WTC11 (cell line): Measurements from ENCODE around the gene SREBF1. TPM values are rescaled to one million over a fixed set of nuclear protein-coding genes. Genes with fewer than 3 reads are reported as not detected.

Experiments
- ATAC-seq: fragments of 200-7000 bp; cut with Tn5 transposase; 2 replicates; pipeline ENCODE4 v1.10.0; 2021; ENCODE audit warnings: mild to moderate bottlenecking, moderate library complexity
- CTCF ChIA-PET: fragments of 300-600 bp; sonication (Branson Sonifier 250); formaldehyde crosslinking; loops from one replicate; lab custom pipeline; 2021; ENCODE audit warnings: antibody characterized with exemption; lab: Charles Lee
- POLR2A ChIA-PET: fragments of 350-600 bp; sonication (Branson Sonifier 250); formaldehyde crosslinking; loops from one replicate; lab custom pipeline; 2021; ENCODE audit warnings: antibody characterized with exemption; lab: Charles Lee
- DNase-seq: peaks from one replicate; pipeline ENCODE4 v3.0.0; 2021; ENCODE audit warnings: low spot score
- H3K27ac Mint-ChIP-seq: 2 replicates; pipeline ENCODE4 v1.8.0; 2021; ENCODE audit warnings: mixed read lengths
- H3K27me3 Mint-ChIP-seq: 2 replicates; pipeline ENCODE4 v1.8.0; 2021; ENCODE audit warnings: low read depth, mild to moderate bottlenecking, moderate library complexity, mixed read lengths
- H3K36me3 Mint-ChIP-seq: 2 replicates; pipeline ENCODE4 v1.8.0; 2021; ENCODE audit warnings: mixed read lengths
- H3K4me1 Mint-ChIP-seq: 2 replicates; pipeline ENCODE4 v1.8.0; 2022; ENCODE audit warnings: mixed read lengths
- H3K4me3 Mint-ChIP-seq: 2 replicates; pipeline ENCODE4 v1.8.0; 2021; ENCODE audit warnings: mild to moderate bottlenecking, moderate library complexity, mixed read lengths
- H3K9me3 Mint-ChIP-seq: 2 replicates; pipeline ENCODE4 v1.8.0; 2021; ENCODE audit warnings: mixed read lengths
- ETV6 ChIP-seq: sonication (generic); formaldehyde crosslinking; IDR thresholded peaks from 2 replicates; pipeline ENCODE4 v1.8.1; 2022; ENCODE audit warnings: mild to moderate bottlenecking, missing genetic modification reagents
- GABPB1 ChIP-seq: sonication (generic); formaldehyde crosslinking; IDR thresholded peaks from 2 replicates; pipeline ENCODE4 v1.8.1; 2023; ENCODE audit warnings: mild to moderate bottlenecking, missing genetic modification reagents
- IRF2 ChIP-seq: sonication (generic); formaldehyde crosslinking; IDR thresholded peaks from 2 replicates; pipeline ENCODE4 v1.8.0; 2022; ENCODE audit warnings: low read depth, missing genetic modification reagents, borderline replicate concordance
- MYBL2 ChIP-seq: sonication (generic); formaldehyde crosslinking; IDR thresholded peaks from 2 replicates; pipeline ENCODE4 v1.8.1; 2023; ENCODE audit warnings: mild to moderate bottlenecking, moderate library complexity, missing genetic modification reagents
- NR3C1 ChIP-seq: sonication (generic); formaldehyde crosslinking; conservative IDR thresholded peaks from 2 replicates; pipeline ENCODE4 v1.8.1; 2023; ENCODE audit warnings: low read depth, mild to moderate bottlenecking, missing genetic modification reagents
- RELA ChIP-seq: sonication (generic); formaldehyde crosslinking; IDR thresholded peaks from 2 replicates; pipeline ENCODE4 v1.8.1; 2022; ENCODE audit warnings: missing genetic modification reagents, mild to moderate bottlenecking, borderline replicate concordance
- TEAD1 ChIP-seq: sonication (generic); formaldehyde crosslinking; IDR thresholded peaks from 2 replicates; pipeline ENCODE4 v1.8.0; 2022; ENCODE audit warnings: mild to moderate bottlenecking, missing genetic modification reagents
- ZNF121 ChIP-seq: sonication (generic); formaldehyde crosslinking; IDR thresholded peaks from 2 replicates; pipeline ENCODE4 v1.8.0; 2023; ENCODE audit warnings: missing genetic modification reagents
- ZNF317 ChIP-seq: sonication (generic); formaldehyde crosslinking; IDR thresholded peaks from 2 replicates; pipeline ENCODE4 v1.8.1; 2023; ENCODE audit warnings: low read depth, mild to moderate bottlenecking, moderate library complexity, missing genetic modification reagents, borderline replicate concordance
- total RNA-seq: library from RNA; stranded (reverse); gene quantifications from 3 replicates; pipeline ENCODE4 v1.2.3, GENCODE V29; 2021
- TF ChIP-seq, protein P1 (sequence below): fragments of 250-450 bp; sonication (Bioruptor Pico); IDR thresholded peaks from 2 replicates; pipeline ENCODE4 v1.9.0; 2021; ENCODE audit warnings: mild to moderate bottlenecking
- TF ChIP-seq, protein P2 (sequence below): sonication (generic); formaldehyde crosslinking; IDR thresholded peaks from 2 replicates; pipeline ENCODE4 v1.8.0; 2022; ENCODE audit warnings: missing genetic modification reagents
- TF ChIP-seq, protein P3 (sequence below): sonication (generic); formaldehyde crosslinking; IDR thresholded peaks from 2 replicates; pipeline ENCODE4 v1.8.1; 2022; ENCODE audit warnings: low read depth, mild to moderate bottlenecking, moderate library complexity, missing genetic modification reagents, borderline replicate concordance
- TF ChIP-seq, protein P4 (sequence below): sonication (generic); formaldehyde crosslinking; IDR thresholded peaks from 2 replicates; pipeline ENCODE4 v1.8.1; 2023; ENCODE audit warnings: mild to moderate bottlenecking, missing genetic modification reagents, moderate library complexity
- TF ChIP-seq, protein P5 (sequence below): fragments of 250-450 bp; sonication (Bioruptor Pico); conservative IDR thresholded peaks from 2 replicates; pipeline ENCODE4 v1.9.0; 2021; ENCODE audit warnings: mild to moderate bottlenecking
- TF ChIP-seq, protein P6 (sequence below): sonication (generic); formaldehyde crosslinking; IDR thresholded peaks from 2 replicates; pipeline ENCODE4 v1.8.1; 2023; ENCODE audit warnings: mild to moderate bottlenecking, missing genetic modification reagents, borderline replicate concordance
- TF ChIP-seq, protein P7 (sequence below): sonication (generic); formaldehyde crosslinking; IDR thresholded peaks from 2 replicates; pipeline ENCODE4 v1.8.0; 2023; ENCODE audit warnings: mild to moderate bottlenecking, missing genetic modification reagents

SREBF1 gene
- total RNA-seq, 1 experiment from 2014 or later = 93.7 TPM

DNA sequence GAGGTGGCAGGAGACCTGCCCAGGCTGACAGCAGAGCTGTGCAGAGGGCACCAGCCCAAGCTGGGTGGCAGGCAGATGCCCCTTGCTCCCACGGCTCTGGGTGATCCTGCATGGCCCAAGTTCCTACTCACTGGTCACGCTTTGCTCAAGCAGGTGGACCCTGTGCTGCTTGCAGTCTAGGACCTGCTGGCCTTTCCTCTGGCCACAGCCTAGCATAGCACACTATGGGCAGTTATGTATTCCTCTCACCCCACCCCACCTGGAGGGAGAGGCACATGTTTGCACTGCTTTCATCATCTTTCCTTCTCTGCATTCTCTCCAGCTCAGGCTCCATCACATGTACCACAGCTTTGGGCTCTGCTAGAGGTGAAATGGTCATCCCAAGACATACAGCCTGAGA is 19.6 kb upstream of the SREBF1 start:
- TF ChIP-seq IRF2 (CRISPR knock-in tag) (no peak), GABPB1 (CRISPR knock-in tag) (peak; percentile 90), TEAD1 (no peak)
- H3K9me3 Mint-ChIP-seq = no peaks in the 10 kb centered on the region
- CTCF ChIA-PET = interaction anchor here (1.4 to 4.4 kb wide), 2 partner anchors 14 to 44 kb away, joined by 3 to 20 read pairs; no protein-coding TSS in a partner anchor
- no peak for DNase-seq
- no peak overlapping the region for H3K27ac Mint-ChIP-seq
- no peak for ATAC-seq
- H3K4me3 Mint-ChIP-seq = no peak overlapping the region
- peaks cover 15% of the 10 kb centered on the region for H3K4me1 Mint-ChIP-seq
- POLR2A ChIA-PET = interaction anchor here (0.7 kb wide), 1 partner anchor 42 kb away, joined by 3 read pairs; no protein-coding TSS in a partner anchor
- no peaks in the 10 kb centered on the region for H3K36me3 Mint-ChIP-seq
- no peaks in the 10 kb centered on the region for H3K27me3 Mint-ChIP-seq

DNA sequence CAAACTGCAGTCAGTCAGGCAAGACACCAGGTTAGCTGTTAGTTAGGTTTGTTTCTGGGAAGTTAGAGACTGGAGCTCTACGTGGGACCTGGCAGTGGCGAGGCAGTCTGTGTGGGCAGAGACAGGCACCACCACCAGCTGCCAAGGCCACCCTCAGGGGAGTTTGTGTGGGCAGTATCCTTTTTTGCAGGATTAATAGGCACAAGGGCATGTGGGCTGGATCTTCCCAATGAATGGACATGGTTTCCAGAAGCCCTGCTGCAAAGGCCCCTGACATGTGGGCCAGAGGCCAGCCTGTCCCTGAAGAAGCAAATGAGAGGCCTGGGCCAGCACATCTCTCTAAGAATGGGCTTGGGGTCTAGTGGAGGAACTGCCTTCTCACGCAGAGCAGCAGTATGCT is 19.2 kb upstream of the SREBF1 start:
- ATAC-seq = no peak
- peaks cover 19% of the 10 kb centered on the region for H3K4me1 Mint-ChIP-seq
- no peaks in the 10 kb centered on the region for H3K36me3 Mint-ChIP-seq
- DNase-seq = no peak
- H3K9me3 Mint-ChIP-seq = no peaks in the 10 kb centered on the region
- POLR2A ChIA-PET = interaction anchor here (0.7 to 1.4 kb wide), 2 partner anchors 18 to 41 kb away, joined by 3 to 5 read pairs; no protein-coding TSS in a partner anchor
- H3K27me3 Mint-ChIP-seq = no peaks in the 10 kb centered on the region
- H3K27ac Mint-ChIP-seq = no peak overlapping the region
- CTCF ChIA-PET = interaction anchor here (1.3 to 4.4 kb wide), 3 partner anchors 44 to 93 kb away, joined by 3 to 20 read pairs (median 7); no protein-coding TSS in a partner anchor
- no peak overlapping the region for H3K4me3 Mint-ChIP-seq
- TF ChIP-seq, protein P1, sequence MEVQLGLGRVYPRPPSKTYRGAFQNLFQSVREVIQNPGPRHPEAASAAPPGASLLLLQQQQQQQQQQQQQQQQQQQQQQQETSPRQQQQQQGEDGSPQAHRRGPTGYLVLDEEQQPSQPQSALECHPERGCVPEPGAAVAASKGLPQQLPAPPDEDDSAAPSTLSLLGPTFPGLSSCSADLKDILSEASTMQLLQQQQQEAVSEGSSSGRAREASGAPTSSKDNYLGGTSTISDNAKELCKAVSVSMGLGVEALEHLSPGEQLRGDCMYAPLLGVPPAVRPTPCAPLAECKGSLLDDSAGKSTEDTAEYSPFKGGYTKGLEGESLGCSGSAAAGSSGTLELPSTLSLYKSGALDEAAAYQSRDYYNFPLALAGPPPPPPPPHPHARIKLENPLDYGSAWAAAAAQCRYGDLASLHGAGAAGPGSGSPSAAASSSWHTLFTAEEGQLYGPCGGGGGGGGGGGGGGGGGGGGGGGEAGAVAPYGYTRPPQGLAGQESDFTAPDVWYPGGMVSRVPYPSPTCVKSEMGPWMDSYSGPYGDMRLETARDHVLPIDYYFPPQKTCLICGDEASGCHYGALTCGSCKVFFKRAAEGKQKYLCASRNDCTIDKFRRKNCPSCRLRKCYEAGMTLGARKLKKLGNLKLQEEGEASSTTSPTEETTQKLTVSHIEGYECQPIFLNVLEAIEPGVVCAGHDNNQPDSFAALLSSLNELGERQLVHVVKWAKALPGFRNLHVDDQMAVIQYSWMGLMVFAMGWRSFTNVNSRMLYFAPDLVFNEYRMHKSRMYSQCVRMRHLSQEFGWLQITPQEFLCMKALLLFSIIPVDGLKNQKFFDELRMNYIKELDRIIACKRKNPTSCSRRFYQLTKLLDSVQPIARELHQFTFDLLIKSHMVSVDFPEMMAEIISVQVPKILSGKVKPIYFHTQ = no peak
- no peak for TF ChIP-seq ZNF317 (CRISPR knock-in tag)
- TF ChIP-seq, protein P2, sequence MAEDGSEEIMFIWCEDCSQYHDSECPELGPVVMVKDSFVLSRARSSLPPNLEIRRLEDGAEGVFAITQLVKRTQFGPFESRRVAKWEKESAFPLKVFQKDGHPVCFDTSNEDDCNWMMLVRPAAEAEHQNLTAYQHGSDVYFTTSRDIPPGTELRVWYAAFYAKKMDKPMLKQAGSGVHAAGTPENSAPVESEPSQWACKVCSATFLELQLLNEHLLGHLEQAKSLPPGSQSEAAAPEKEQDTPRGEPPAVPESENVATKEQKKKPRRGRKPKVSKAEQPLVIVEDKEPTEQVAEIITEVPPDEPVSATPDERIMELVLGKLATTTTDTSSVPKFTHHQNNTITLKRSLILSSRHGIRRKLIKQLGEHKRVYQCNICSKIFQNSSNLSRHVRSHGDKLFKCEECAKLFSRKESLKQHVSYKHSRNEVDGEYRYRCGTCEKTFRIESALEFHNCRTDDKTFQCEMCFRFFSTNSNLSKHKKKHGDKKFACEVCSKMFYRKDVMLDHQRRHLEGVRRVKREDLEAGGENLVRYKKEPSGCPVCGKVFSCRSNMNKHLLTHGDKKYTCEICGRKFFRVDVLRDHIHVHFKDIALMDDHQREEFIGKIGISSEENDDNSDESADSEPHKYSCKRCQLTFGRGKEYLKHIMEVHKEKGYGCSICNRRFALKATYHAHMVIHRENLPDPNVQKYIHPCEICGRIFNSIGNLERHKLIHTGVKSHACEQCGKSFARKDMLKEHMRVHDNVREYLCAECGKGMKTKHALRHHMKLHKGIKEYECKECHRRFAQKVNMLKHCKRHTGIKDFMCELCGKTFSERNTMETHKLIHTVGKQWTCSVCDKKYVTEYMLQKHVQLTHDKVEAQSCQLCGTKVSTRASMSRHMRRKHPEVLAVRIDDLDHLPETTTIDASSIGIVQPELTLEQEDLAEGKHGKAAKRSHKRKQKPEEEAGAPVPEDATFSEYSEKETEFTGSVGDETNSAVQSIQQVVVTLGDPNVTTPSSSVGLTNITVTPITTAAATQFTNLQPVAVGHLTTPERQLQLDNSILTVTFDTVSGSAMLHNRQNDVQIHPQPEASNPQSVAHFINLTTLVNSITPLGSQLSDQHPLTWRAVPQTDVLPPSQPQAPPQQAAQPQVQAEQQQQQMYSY (CRISPR knock-in tag) = no peak
- no peak for TF ChIP-seq NR3C1 (CRISPR knock-in tag)
- TF ChIP-seq, protein P3, sequence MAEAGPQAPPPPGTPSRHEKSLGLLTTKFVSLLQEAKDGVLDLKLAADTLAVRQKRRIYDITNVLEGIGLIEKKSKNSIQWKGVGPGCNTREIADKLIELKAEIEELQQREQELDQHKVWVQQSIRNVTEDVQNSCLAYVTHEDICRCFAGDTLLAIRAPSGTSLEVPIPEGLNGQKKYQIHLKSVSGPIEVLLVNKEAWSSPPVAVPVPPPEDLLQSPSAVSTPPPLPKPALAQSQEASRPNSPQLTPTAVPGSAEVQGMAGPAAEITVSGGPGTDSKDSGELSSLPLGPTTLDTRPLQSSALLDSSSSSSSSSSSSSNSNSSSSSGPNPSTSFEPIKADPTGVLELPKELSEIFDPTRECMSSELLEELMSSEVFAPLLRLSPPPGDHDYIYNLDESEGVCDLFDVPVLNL (CRISPR knock-in tag) = no peak
- TF ChIP-seq MYBL2 = no peak
- no peak for TF ChIP-seq ZNF121 (CRISPR knock-in tag)
- TF ChIP-seq, protein P4, sequence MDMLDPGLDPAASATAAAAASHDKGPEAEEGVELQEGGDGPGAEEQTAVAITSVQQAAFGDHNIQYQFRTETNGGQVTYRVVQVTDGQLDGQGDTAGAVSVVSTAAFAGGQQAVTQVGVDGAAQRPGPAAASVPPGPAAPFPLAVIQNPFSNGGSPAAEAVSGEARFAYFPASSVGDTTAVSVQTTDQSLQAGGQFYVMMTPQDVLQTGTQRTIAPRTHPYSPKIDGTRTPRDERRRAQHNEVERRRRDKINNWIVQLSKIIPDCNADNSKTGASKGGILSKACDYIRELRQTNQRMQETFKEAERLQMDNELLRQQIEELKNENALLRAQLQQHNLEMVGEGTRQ = no peak
- TF ChIP-seq RELA (CRISPR knock-in tag) = no peak
- TF ChIP-seq ETV6 (CRISPR knock-in tag) = no peak
- no peak for TF ChIP-seq TEAD1
- TF ChIP-seq, protein P5, sequence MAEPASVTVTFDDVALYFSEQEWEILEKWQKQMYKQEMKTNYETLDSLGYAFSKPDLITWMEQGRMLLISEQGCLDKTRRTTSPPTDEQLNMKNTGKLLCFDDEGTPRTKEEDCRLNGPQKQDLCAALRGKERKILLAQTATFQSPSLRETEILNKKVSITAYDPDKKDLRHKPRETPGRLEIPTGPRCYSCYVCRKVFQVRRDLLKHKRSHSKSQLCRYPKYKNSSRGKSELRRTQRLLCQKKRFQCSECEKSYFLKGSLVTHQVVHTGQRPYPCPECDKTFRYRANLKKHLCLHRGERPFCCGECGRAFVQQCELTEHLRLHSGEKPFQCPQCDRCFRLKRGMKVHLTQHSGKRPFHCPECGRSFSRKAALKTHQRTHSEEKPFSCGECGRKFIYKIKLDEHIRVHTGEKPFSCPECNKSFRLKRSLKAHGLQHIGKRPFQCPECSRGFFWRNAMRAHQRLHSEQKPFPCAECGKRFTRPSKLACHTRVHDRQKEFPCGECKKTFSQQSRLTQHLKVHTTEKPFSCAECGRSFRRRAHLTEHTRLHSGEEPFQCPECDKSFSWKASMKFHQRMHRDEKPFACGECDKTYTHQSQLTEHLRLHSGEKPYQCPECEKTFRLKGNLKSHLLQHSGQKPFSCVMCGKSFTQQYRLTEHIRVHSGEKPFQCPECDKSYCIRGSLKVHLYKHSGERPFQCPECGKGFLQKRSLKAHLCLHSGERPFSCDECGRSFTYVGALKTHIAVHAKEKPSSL (CRISPR knock-in tag) = no peak
- TF ChIP-seq, protein P6, sequence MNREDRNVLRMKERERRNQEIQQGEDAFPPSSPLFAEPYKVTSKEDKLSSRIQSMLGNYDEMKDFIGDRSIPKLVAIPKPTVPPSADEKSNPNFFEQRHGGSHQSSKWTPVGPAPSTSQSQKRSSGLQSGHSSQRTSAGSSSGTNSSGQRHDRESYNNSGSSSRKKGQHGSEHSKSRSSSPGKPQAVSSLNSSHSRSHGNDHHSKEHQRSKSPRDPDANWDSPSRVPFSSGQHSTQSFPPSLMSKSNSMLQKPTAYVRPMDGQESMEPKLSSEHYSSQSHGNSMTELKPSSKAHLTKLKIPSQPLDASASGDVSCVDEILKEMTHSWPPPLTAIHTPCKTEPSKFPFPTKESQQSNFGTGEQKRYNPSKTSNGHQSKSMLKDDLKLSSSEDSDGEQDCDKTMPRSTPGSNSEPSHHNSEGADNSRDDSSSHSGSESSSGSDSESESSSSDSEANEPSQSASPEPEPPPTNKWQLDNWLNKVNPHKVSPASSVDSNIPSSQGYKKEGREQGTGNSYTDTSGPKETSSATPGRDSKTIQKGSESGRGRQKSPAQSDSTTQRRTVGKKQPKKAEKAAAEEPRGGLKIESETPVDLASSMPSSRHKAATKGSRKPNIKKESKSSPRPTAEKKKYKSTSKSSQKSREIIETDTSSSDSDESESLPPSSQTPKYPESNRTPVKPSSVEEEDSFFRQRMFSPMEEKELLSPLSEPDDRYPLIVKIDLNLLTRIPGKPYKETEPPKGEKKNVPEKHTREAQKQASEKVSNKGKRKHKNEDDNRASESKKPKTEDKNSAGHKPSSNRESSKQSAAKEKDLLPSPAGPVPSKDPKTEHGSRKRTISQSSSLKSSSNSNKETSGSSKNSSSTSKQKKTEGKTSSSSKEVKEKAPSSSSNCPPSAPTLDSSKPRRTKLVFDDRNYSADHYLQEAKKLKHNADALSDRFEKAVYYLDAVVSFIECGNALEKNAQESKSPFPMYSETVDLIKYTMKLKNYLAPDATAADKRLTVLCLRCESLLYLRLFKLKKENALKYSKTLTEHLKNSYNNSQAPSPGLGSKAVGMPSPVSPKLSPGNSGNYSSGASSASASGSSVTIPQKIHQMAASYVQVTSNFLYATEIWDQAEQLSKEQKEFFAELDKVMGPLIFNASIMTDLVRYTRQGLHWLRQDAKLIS (CRISPR knock-in tag) = no peak
- TF ChIP-seq, protein P7, sequence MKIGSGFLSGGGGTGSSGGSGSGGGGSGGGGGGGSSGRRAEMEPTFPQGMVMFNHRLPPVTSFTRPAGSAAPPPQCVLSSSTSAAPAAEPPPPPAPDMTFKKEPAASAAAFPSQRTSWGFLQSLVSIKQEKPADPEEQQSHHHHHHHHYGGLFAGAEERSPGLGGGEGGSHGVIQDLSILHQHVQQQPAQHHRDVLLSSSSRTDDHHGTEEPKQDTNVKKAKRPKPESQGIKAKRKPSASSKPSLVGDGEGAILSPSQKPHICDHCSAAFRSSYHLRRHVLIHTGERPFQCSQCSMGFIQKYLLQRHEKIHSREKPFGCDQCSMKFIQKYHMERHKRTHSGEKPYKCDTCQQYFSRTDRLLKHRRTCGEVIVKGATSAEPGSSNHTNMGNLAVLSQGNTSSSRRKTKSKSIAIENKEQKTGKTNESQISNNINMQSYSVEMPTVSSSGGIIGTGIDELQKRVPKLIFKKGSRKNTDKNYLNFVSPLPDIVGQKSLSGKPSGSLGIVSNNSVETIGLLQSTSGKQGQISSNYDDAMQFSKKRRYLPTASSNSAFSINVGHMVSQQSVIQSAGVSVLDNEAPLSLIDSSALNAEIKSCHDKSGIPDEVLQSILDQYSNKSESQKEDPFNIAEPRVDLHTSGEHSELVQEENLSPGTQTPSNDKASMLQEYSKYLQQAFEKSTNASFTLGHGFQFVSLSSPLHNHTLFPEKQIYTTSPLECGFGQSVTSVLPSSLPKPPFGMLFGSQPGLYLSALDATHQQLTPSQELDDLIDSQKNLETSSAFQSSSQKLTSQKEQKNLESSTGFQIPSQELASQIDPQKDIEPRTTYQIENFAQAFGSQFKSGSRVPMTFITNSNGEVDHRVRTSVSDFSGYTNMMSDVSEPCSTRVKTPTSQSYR (CRISPR knock-in tag) = no peak
